ENCODE results near the gene ALOX5. TPM values are rescaled to one million over a fixed set of nuclear protein-coding genes. Genes with fewer than 3 reads are reported as not detected.
"Not testable (repeated sequence)": the region's sequence is repeated elsewhere in the genome, so short reads cannot be mapped to it uniquely, and the experiment has no call there.

The ALOX5 gene
- total and polyA plus RNA-seq, 2 of the 4 experiments (the other 2 are of a cell fraction): not detected

DNA sequence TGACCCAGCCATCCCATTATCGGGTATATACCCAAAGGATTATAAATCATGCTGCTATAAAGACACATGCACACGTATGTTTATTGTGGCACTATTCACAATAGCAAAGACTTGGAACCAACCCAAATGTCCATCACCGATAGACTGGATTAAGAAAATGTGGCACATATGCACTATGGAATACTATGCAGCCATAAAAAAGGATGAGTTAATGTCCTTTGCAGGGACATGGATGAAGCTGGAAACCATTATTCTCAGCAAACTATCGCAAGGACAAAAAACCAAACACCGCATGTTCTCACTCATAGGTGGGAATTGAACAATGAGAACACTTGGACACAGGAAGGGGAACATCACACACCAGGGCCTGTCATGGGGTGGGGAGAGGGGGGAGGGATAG is 41.0 kb downstream of the ALOX5 start:
- H4K5ac ChIP-seq (ENCODE audit: low read depth, low read length); H3K4ac ChIP-seq (ENCODE audit: low read depth, low read length); dilution Hi-C loops (cut with HindIII; ENCODE audit: low sequenced_read_pairs, unreplicated experiment); H2BK120ac ChIP-seq (ENCODE audit: low read depth, low read length); H3K9me3 ChIP-seq (ENCODE audit: control insufficient read depth, insufficient read depth, low read length); H3K56ac ChIP-seq (ENCODE audit: extremely low read depth, insufficient read depth, low read length); H2BK15ac ChIP-seq (ENCODE audit: low read depth, low read length); in situ Hi-C loops (cut with MboI; ENCODE audit: low sequenced_read_pairs); H4K91ac ChIP-seq (ENCODE audit: insufficient read depth, low read depth, low read length); H3K9me1 ChIP-seq (ENCODE audit: insufficient read depth, low read length); BruUV-seq (replicated peaks); H3K4me1 ChIP-seq (ENCODE audit: control insufficient read depth, insufficient read depth, low read length); POLR2A ChIA-PET (ENCODE audit: unreplicated experiment); CTCF ChIA-PET; H3K9ac ChIP-seq (ENCODE audit: low read depth, low read length); intact Hi-C loops (cut with micrococcal nuclease); H3K18ac ChIP-seq (ENCODE audit: low read depth, low read length); H3K23ac ChIP-seq (ENCODE audit: low read depth, low read length); ATAC-seq (ENCODE audit: low read depth); H2AK9ac ChIP-seq (replicated peaks; ENCODE audit: low read depth, low read length, poor library complexity); H2BK5ac ChIP-seq (ENCODE audit: low read depth, low read length, poor library complexity, severe bottlenecking); H3K36me3 ChIP-seq (ENCODE audit: control insufficient read depth, insufficient read depth, low read length); H3K4me2 ChIP-seq (ENCODE audit: low read depth, low read length); DNase-seq; H3K79me1 ChIP-seq (ENCODE audit: low read depth in 1 of 2, low read length in 2 of 2); H4K8ac ChIP-seq (ENCODE audit: low read depth in 2 of 2, low read length in 2 of 2); H2BK20ac ChIP-seq (ENCODE audit: low read depth, low read length); H3K4me3 ChIP-seq (ENCODE audit: insufficient read depth, low read depth, low read length); H4K20me1 ChIP-seq (ENCODE audit: insufficient read depth, low read length); H2AFZ ChIP-seq (replicated peaks; ENCODE audit: low read length, poor library complexity); H3K14ac ChIP-seq (replicated peaks; ENCODE audit: low read depth, low read length); H2AK5ac ChIP-seq (ENCODE audit: low read depth, low read length); H3K27ac ChIP-seq (ENCODE audit: insufficient read depth, low read length): not testable (repeated sequence)
- WGBS, 2 experiments (ENCODE audit: extremely low coverage in 2 of 2, insufficient read length in 1 of 2): no CpG with 5 or more reads among the region's 5 CpGs
- peaks cover 23% of the 10 kb centered on the region for H3K27me3 ChIP-seq (ENCODE audit: control insufficient read depth, insufficient read depth, low read length)

Measured in IMR-90 (cell line).